Stimulated activated CD4-positive, alpha-beta T cell treated with anti-CD3 and anti-CD28 coated beads, Interleukin-15, amount 100 ng/mL, for 24 hours (primary cell): ENCODE results near the gene TSSC4.

Experiments
- DNase-seq: peaks from one replicate; pipeline ENCODE4 v3.0.0-alpha.2; 2020

TSSC4 gene

GRCh38 chr11:2369896-2370295, 30.7 kb upstream of the TSSC4 start:
- no peak for DNase-seq

- DNase-seq = no peak
These were observed 25.9 kb upstream of the TSSC4 start for GRCh38 chr11:2374456-2375201.

- no peak for DNase-seq
These were observed 25.2 kb upstream of the TSSC4 start for GRCh38 chr11:2375341-2375853.

GRCh38 chr11:2375964-2376551, 24.5 kb upstream of the TSSC4 start:
- no peak for DNase-seq

- DNase-seq = peak; percentile 69
These were observed 23.6 kb upstream of the TSSC4 start, which contains the start of gene CD81 for GRCh38 chr11:2376751-2377451. TSS of gene CD81 (plus strand) at chr11:2377310. CDS start at chr11:2377550, 240 bp downstream.

GRCh38 chr11:2377511-2378443, 22.8 kb upstream of the TSSC4 start:
- peak; percentile 73 for DNase-seq

- DNase-seq = no peak
These were observed 21.9 kb upstream of the TSSC4 start for GRCh38 chr11:2378527-2379210.

- DNase-seq = no peak
These were observed 20.9 kb upstream of the TSSC4 start for GRCh38 chr11:2379466-2380174.

GRCh38 chr11:2380396-2380795, 20.2 kb upstream of the TSSC4 start:
- DNase-seq = no peak

- no peak for DNase-seq
These were observed 19.7 kb upstream of the TSSC4 start for GRCh38 chr11:2380807-2381350.

GRCh38 chr11:2381494-2382128, 18.9 kb upstream of the TSSC4 start:
- DNase-seq = no peak

- no peak for DNase-seq
These were observed 18.4 kb upstream of the TSSC4 start for GRCh38 chr11:2382129-2382517.

GRCh38 chr11:2382936-2383851, 17.4 kb upstream of the TSSC4 start:
- no peak for DNase-seq

GRCh38 chr11:2383852-2384804, 16.4 kb upstream of the TSSC4 start:
- DNase-seq = peak; percentile 46

- DNase-seq = no peak
These were observed 15.1 kb upstream of the TSSC4 start for GRCh38 chr11:2385156-2386151.

GRCh38 chr11:2386591-2386990, 14.0 kb upstream of the TSSC4 start:
- DNase-seq = no peak
